ENCODE results near the gene RPS18. TPM values are rescaled to one million over a fixed set of nuclear protein-coding genes. Genes with fewer than 3 reads are reported as not detected.

RPS18 gene
- total and polyA plus RNA-seq, 9 of the 15 experiments (the other 6 are each of a cell fraction or from before 2014, with no cell fraction given), result 5,023 to 17,516 (median 8,131) TPM

GRCh38 chr6:33315793-33316602, 44.1 kb downstream of the RPS18 start:
- in situ Hi-C loops (cut with MboI), result no loop called here
- Histone ChIP-seq H3K27me3 (ENCODE audit: control insufficient read depth in 2 of 2, insufficient read depth in 2 of 2, low read length in 2 of 2) (no peaks in the 10 kb centered on the region), H3K4me3 (no peak overlapping the region), H3K9me3 (replicated peaks; ENCODE audit: control insufficient read depth, insufficient read depth, low read depth, low read length) (no peaks in the 10 kb centered on the region), H3K9ac (ENCODE audit: insufficient read depth in 1 of 2, low read depth in 2 of 2, low read length in 2 of 2) (peak overlapping the region in 1 of 2 experiments; percentile 38; a peak in 2 of 4 replicates), H3K36me3 (ENCODE audit: control insufficient read depth, insufficient read depth, low read length) (peaks cover 43% of the 10 kb centered on the region), H2AFZ (ENCODE audit: low read depth, low read length) (no peak overlapping the region), H3K79me2 (ENCODE audit: control insufficient read depth, insufficient read depth, low read length) (peaks cover 63% of the 10 kb centered on the region), H3K9me1 (ENCODE audit: control insufficient read depth, insufficient read depth, low read length) (peaks cover 3% of the 10 kb centered on the region), H3K4me1 (replicated peaks in 1 of 2; ENCODE audit: control insufficient read depth in 2 of 2, insufficient read depth in 2 of 2, low read length in 2 of 2) (peaks cover 53 to 72% of the 10 kb centered on the region in 2 experiments), H3K4me2 (ENCODE audit: insufficient read depth, low read length) (no peak overlapping the region; the same call in 1 of the 2 replicates), H4K20me1 (replicated peaks; ENCODE audit: control insufficient read depth, insufficient read depth, low read length) (peaks cover 10% of the 10 kb centered on the region; the same call in 1 of the 2 replicates), H3K27ac (ENCODE audit: extremely low read depth, low read depth, low read length) (no peak overlapping the region)
- ChIA-PET CTCF (ENCODE audit: low intra/inter-chr PET ratio) (no interaction called here), POLR2A (interaction anchor here (0.7 to 2.3 kb wide), 3 partner anchors 9 to 1365 kb away, joined by 3 to 8 read pairs (median 6); partner anchors contain the start of gene B3GALT4)
- BruUV-seq (replicated peaks), result no TSS peak
- no peak for ATAC-seq
- TF ChIP-seq NFYB (IDR thresholded peaks at IDR 0.05; ENCODE audit: extremely low read depth, insufficient read length) (no peak), BRCA1 (IDR thresholded peaks at IDR 0.05) (no peak), BRCA1 (CRISPR knock-in tag; IDR thresholded peaks at IDR 0.05) (0 out of 2 replicates have a peak, but pooled peaks have one; percentile 52), ZNF431 (CRISPR knock-in tag; IDR thresholded peaks at IDR 0.05) (no peak), PHF8 (IDR thresholded peaks at IDR 0.05; ENCODE audit: borderline replicate concordance, low read length) (no peak), HDAC6 (IDR thresholded peaks at IDR 0.05; ENCODE audit: low read depth, low read length) (no peak), DIDO1 (tag; IDR thresholded peaks at IDR 0.05; ENCODE audit: low read depth) (no peak), ZFPM2 (CRISPR knock-in tag; IDR thresholded peaks at IDR 0.05) (no peak), POLR2G (IDR thresholded peaks at IDR 0.05; ENCODE audit: low read depth, low read length) (no peak), ZFX (CRISPR knock-in tag; IDR thresholded peaks at IDR 0.05) (peak; percentile 20; the same call in 1 of the 2 replicates), SP1 (CRISPR knock-in tag; IDR thresholded peaks at IDR 0.05) (0 out of 2 replicates have a peak, but pooled peaks have one; percentile 9)
- FAIRE-seq, result no peak
- no peak for DNase-seq (ENCODE audit: extremely low read depth in 1 of 4, low spot score in 3 of 4)
- WGBS (ENCODE audit: insufficient coverage, low coverage, missing lambda C conversion rate), result 93% methylated on average over 17 of the region's 17 CpGs
- intact Hi-C loops (cut with micrococcal nuclease), result no loop called here

Data from K562 (cell line).